Astrocyte of the spinal cord (primary cell): ENCODE results near the gene BRPF3.
A peak's percentile ranks its signal among the peaks of the same experiment; 100 is the strongest.

ENCODE experiments used
- DNase-seq: peaks from one replicate; pipeline ENCODE4 v3.0.0; 2011; ENCODE audit warnings: low read depth, low spot score
- H3K4me3 ChIP-seq: 2 replicates; pipeline ENCODE4 v1.5.1; 2011; ENCODE audit warnings: low read depth, mild to moderate bottlenecking, low read length, moderate library complexity
- in situ Hi-C: cut with HindIII; loops from 2 replicates; pipeline ENCODE4 v1.10.0; 2017; ENCODE audit warnings: low sequenced_read_pairs
- TF ChIP-seq, protein P1 (sequence below): IDR thresholded peaks from 2 replicates; pipeline ENCODE4 v1.5.1; 2012; ENCODE audit warnings: low read depth, mild to moderate bottlenecking, low read length, inconsistent platforms

Gene BRPF3

DNA sequence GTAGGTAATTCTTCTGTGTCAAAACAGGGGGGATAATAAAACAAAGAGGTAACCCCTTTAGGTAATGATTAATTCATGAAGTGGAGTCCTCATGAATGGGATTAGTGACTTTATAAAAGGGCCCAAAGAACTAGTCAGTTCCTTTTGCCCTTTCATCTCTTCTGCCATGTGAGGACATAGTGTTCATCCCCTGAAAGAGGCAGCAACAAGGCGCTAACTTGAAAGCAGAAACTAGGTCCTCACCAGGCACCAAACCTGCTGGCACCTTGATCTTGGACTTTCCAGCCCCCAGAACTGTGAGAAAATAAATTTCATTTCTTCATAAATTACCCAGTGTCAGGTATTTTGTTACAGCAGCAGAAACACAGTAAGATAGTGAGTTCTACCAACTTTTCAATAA is 16.4 kb upstream of the BRPF3 start:
- no peak overlapping the region for H3K4me3 ChIP-seq
- TF ChIP-seq, protein P1, sequence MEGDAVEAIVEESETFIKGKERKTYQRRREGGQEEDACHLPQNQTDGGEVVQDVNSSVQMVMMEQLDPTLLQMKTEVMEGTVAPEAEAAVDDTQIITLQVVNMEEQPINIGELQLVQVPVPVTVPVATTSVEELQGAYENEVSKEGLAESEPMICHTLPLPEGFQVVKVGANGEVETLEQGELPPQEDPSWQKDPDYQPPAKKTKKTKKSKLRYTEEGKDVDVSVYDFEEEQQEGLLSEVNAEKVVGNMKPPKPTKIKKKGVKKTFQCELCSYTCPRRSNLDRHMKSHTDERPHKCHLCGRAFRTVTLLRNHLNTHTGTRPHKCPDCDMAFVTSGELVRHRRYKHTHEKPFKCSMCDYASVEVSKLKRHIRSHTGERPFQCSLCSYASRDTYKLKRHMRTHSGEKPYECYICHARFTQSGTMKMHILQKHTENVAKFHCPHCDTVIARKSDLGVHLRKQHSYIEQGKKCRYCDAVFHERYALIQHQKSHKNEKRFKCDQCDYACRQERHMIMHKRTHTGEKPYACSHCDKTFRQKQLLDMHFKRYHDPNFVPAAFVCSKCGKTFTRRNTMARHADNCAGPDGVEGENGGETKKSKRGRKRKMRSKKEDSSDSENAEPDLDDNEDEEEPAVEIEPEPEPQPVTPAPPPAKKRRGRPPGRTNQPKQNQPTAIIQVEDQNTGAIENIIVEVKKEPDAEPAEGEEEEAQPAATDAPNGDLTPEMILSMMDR = no peak
- no peak for DNase-seq
- in situ Hi-C loops = no loop called here

DNA sequence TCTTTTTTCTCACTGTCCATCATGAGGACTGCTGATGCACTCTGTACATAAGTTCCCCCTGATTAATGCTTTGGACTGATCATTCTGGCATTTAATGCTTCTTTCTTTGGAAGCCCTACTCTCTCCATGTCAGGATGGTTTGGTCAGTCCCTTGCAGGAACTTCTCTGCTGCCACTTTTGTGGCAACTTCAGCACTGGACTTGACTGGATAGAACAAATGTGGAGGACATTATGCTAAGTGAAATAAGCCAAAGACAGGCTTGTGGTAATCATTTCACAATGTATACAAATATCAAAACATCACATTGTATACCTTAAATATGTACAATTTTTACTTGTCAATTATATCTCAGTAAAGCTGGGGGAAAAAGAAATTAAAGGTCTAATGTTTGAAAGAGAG is 12.2 kb upstream of the BRPF3 start:
- in situ Hi-C loops = no loop called here
- no peak overlapping the region for H3K4me3 ChIP-seq
- TF ChIP-seq, protein P1 = no peak
- no peak for DNase-seq

DNA sequence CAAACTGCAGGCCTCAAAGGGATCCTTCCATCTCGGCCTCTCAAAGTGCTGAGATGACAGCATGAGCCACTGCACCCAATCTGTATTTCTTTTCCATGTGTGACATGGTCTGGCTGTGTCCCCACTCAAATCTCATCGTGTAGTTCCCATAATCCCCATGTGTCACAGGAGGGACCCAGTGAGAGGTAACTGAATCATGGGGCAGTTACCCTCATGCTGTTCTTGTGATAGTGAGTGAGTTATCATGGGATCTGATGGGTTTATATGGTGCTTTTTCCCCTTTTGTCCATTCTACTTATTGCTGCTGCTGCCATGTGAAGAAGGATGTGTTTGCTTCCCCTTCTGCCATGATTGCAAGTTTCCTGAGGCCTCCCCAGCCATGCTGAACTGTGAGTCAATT is 10.3 kb upstream of the BRPF3 start:
- TF ChIP-seq, protein P1 = no peak
- DNase-seq = no peak
- in situ Hi-C loops = no loop called here
- H3K4me3 ChIP-seq = no peak overlapping the region

DNA sequence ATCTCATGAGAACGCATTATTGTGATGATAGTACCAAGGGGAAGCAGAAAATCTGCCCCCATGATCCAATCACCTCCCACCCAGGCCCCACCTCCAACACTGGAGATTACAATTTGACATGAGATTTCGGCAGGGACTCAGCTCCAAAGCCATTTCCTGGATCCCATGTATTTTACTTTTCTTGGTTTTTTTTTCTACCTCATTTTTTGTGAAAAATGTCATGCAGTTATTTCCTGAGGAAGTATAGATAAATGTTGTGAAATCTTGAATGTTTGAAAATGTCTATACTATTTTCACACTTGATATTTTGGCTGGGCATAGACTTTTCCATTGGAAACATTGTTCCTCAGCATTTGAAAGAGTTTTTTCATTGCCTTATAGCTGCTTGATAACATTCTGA is 9.1 kb upstream of the BRPF3 start:
- DNase-seq = no peak
- in situ Hi-C loops = no loop called here
- TF ChIP-seq, protein P1 = no peak
- H3K4me3 ChIP-seq = no peak overlapping the region

DNA sequence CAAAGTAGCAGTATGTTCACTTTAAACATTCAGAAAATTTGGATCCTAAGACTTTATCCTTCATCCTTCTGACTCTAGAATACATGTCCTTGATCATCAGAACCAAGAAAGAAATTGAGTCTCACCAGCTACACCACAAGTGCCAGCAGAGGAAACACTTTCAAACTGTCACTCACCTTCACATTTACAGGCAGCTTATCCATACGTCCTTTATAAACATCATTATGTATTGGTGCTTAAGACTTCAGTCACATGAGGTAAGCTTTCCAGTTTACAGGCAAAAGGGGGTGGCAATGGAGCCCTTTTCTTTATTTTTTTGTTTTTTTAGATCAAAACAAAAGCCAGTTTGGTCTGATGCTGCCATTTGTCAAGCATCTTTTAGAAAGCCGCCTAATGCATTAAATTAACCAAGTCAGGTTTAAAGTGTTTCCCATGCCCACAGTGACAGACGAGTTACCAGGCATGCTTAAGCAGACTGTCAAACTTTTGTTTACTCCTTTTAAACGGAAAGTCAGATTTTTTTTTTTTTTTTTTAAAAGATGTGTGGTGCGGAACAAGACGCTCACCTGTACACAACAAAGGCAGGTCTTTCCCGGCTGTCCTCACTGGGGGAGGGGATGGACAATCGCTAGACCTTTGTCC is 952 bp upstream of the BRPF3 start:
- H3K4me3 ChIP-seq = peak overlapping the region; percentile 54
- TF ChIP-seq, protein P1 = no peak
- in situ Hi-C loops = no loop called here
- DNase-seq = no peak

DNA sequence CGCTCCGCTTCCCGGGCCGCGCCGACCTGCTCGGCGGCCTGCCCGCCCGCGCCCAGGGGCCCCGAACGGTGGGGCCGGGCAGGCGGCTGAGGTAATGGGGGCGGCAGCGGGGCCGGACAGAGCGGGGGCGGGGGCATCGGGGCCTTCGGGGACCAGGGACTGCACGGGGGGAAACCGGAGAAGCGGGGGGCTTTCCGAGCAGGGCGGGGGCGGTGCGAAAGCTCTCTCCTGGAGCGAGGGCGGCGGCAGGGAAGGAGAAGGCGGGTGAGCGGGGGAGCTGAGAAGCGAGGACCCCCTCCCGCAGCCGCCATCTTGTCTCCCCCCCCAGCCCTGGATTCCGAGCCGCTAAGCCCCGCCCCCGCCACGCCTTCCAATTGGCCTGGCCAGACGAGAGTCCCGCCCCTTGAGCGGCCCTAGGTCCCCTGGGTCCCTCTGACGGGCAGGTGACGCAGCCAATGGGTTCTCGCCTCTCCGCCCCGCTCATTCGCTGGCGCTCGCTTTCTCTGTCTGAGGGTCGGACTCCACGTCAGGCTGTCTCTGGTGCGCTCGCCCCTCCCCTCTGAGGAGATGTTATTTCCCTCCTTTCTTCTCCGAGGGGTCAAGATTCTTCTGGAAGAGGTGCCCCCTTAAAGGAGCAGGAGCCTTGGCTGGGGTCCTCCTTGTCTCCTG is 470 bp downstream of the BRPF3 start:
- DNase-seq = peak; percentile 96
- TF ChIP-seq, protein P1 = no peak
- H3K4me3 ChIP-seq = peak overlapping the region; percentile 54
- in situ Hi-C loops = no loop called here
